GM12878 (cell line): ENCODE results near the gene TLL1.

ENCODE experiments used
- CBX3 ChIP-seq: fragments of 200-600 bp; sonication (generic); IDR thresholded peaks from 2 replicates; pipeline ENCODE4 v1.6.1; 2016; ENCODE audit warnings: low read depth, borderline replicate concordance
- ESRRA ChIP-seq: IDR thresholded peaks from 2 replicates; pipeline ENCODE4 v1.6.1; 2012; ENCODE audit warnings: mild to moderate bottlenecking, low read length, improper control_type of control experiment
- GABPA ChIP-seq: IDR thresholded peaks from 2 replicates; pipeline ENCODE4 v1.6.1; 2014; ENCODE audit warnings: antibody characterized with exemption, low read depth, mild to moderate bottlenecking, inconsistent platforms
- MTA3 ChIP-seq: IDR thresholded peaks from 2 replicates; pipeline ENCODE4 v1.6.1; 2012; ENCODE audit warnings: low read length, inconsistent platforms, borderline replicate concordance
- POLR2A ChIP-seq: IDR thresholded peaks from 2 replicates; pipeline ENCODE4 v1.6.1; 2011; ENCODE audit warnings: low read depth, mild to moderate bottlenecking, low read length
- POLR2AphosphoS5 ChIP-seq: IDR thresholded peaks from 2 replicates; pipeline ENCODE4 v1.6.1; 2011; ENCODE audit warnings: mild to moderate bottlenecking, low read length, inconsistent platforms
- RCOR1 ChIP-seq: conservative IDR thresholded peaks from 2 replicates; pipeline ENCODE4 v1.6.1; 2012; ENCODE audit warnings: low read depth, low read length, improper control_type of control experiment
- TARDBP ChIP-seq: IDR thresholded peaks from 2 replicates; pipeline ENCODE4 v1.6.1; 2016; ENCODE audit warnings: borderline replicate concordance
- TF ChIP-seq, protein P1 (sequence below): IDR thresholded peaks from 2 replicates; pipeline ENCODE4 v1.6.1; 2012; ENCODE audit warnings: low read depth, low read length, improper control_type of control experiment
- TF ChIP-seq, protein P2 (sequence below): fragments of 450-650 bp; IDR thresholded peaks from 2 replicates; pipeline ENCODE4 v1.6.1; 2018; ENCODE audit warnings: borderline replicate concordance, mild to moderate bottlenecking; ENCODE audit not compliant: partially characterized antibody
- TF ChIP-seq, protein P3 (sequence below), 3 experiments: IDR thresholded peaks in 2 of 3; conservative IDR thresholded peaks in 1 of 3; 2 replicates each; pipeline ENCODE4 v1.5.1; 2011; ENCODE audit warnings: low read depth in 3 of 3, low read length in 3 of 3, mild to moderate bottlenecking in 3 of 3, control low read depth in 2 of 3, moderate library complexity in 2 of 3, inconsistent platforms in 1 of 3, mixed read lengths in 1 of 3; ENCODE audit not compliant: control insufficient read depth in 2 of 3, insufficient read depth in 1 of 3; ENCODE audit errors: extremely low read depth in 1 of 3

DNA sequence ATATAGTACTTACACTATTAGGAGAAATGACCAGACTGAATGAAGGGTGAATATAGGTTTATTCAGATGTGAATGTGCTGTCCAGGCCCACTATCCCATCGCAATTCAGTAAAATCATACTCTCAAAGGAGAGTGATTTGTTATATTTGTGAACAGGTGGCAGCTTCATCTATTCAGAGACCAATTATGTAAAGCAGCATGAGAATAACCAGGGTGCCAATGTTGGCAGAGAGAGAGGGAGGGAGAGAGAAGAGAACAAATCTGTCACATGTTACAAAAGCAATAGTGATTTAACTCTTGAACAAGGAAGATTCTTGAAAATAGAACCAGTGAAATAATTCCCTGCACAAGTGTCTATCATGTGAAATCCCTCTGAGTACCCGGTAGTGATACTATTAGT is 38.9 kb upstream of the TLL1 start:
- TF ChIP-seq, protein P1, sequence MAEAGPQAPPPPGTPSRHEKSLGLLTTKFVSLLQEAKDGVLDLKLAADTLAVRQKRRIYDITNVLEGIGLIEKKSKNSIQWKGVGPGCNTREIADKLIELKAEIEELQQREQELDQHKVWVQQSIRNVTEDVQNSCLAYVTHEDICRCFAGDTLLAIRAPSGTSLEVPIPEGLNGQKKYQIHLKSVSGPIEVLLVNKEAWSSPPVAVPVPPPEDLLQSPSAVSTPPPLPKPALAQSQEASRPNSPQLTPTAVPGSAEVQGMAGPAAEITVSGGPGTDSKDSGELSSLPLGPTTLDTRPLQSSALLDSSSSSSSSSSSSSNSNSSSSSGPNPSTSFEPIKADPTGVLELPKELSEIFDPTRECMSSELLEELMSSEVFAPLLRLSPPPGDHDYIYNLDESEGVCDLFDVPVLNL, result no peak
- TF ChIP-seq TARDBP (no peak), GABPA (no peak), RCOR1 (no peak), CBX3 (no peak), POLR2AphosphoS5 (no peak), POLR2A (no peak), ESRRA (no peak), MTA3 (no peak)
- TF ChIP-seq, protein P2, sequence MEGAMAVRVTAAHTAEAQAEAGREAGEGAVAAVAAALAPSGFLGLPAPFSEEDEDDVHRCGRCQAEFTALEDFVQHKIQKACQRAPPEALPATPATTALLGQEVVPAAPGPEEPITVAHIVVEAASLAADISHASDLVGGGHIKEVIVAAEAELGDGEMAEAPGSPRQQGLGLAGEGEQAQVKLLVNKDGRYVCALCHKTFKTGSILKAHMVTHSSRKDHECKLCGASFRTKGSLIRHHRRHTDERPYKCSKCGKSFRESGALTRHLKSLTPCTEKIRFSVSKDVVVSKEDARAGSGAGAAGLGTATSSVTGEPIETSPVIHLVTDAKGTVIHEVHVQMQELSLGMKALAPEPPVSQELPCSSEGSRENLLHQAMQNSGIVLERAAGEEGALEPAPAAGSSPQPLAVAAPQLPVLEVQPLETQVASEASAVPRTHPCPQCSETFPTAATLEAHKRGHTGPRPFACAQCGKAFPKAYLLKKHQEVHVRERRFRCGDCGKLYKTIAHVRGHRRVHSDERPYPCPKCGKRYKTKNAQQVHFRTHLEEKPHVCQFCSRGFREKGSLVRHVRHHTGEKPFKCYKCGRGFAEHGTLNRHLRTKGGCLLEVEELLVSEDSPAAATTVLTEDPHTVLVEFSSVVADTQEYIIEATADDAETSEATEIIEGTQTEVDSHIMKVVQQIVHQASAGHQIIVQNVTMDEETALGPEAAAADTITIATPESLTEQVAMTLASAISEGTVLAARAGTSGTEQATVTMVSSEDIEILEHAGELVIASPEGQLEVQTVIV, result no peak
- TF ChIP-seq, protein P3, sequence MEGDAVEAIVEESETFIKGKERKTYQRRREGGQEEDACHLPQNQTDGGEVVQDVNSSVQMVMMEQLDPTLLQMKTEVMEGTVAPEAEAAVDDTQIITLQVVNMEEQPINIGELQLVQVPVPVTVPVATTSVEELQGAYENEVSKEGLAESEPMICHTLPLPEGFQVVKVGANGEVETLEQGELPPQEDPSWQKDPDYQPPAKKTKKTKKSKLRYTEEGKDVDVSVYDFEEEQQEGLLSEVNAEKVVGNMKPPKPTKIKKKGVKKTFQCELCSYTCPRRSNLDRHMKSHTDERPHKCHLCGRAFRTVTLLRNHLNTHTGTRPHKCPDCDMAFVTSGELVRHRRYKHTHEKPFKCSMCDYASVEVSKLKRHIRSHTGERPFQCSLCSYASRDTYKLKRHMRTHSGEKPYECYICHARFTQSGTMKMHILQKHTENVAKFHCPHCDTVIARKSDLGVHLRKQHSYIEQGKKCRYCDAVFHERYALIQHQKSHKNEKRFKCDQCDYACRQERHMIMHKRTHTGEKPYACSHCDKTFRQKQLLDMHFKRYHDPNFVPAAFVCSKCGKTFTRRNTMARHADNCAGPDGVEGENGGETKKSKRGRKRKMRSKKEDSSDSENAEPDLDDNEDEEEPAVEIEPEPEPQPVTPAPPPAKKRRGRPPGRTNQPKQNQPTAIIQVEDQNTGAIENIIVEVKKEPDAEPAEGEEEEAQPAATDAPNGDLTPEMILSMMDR (IDR thresholded peaks at IDR 0.05 in 2 of 3, conservative IDR thresholded peaks at IDR 0.05 in 1 of 3; ENCODE audit: control insufficient read depth in 2 of 3, extremely low read depth in 1 of 3, insufficient read depth in 1 of 3, low read depth in 3 of 3, low read length in 3 of 3), result no peak
